ENCODE results near the gene FAH. TPM values are rescaled to one million over a fixed set of nuclear protein-coding genes. Genes with fewer than 3 reads are reported as not detected.

FAH gene
- total RNA-seq, 1 donor, result 17.7 TPM

DNA sequence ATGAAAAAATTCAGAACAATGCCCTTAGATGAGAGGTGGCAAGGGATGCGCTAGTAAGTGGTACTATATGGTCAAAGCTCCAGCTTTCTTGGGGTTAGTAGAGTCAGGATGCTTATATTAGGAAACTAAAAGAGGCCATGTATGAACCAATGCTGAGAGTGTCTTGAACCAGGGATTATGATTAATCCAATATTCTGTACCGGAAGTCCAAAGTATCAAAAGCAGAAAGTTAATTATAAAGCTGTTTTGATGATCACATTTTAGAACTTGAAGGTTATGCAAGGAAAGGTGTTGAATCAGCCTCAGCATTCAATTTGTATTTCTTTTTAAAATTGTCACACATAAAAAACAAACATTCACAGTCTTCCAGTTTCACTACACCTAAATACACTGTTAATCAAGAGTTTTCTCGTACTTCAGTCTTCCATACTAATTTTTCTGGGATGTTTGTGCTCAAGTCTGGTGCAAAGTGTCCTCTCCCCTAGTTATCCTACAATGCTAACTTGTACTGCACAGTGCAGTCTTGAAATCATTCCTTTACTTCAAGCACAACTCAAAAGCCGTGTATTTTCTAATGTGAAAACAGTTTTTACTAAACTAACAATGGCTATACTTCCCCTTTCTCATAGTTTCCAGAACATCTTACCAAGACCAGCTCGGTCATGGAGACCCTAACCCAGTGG lies 10.7 kb upstream of the FAH start:
- no peak overlapping the region for H3K4me3 ChIP-seq (ENCODE audit: insufficient read depth, low read length)
- no peak overlapping the region for H2AFZ ChIP-seq (ENCODE audit: low read length)
- H3K27ac ChIP-seq (ENCODE audit: low read depth, low read length), result no peak overlapping the region
- peaks cover 2% of the 10 kb centered on the region for H3K27me3 ChIP-seq (ENCODE audit: insufficient read depth, low read length)
- no peaks in the 10 kb centered on the region for H3K79me2 ChIP-seq (ENCODE audit: insufficient read depth, low read length)
- H3K4me2 ChIP-seq (ENCODE audit: insufficient read depth, low read length), result no peak overlapping the region
- DNase-seq (ENCODE audit: insufficient read length, low spot score, missing footprints), result no peak
- H3K9me3 ChIP-seq (ENCODE audit: low read depth, low read length), result no peaks in the 10 kb centered on the region
- no peaks in the 10 kb centered on the region for H3K36me3 ChIP-seq (ENCODE audit: insufficient read depth, low read length)
- TF ChIP-seq, protein P1, sequence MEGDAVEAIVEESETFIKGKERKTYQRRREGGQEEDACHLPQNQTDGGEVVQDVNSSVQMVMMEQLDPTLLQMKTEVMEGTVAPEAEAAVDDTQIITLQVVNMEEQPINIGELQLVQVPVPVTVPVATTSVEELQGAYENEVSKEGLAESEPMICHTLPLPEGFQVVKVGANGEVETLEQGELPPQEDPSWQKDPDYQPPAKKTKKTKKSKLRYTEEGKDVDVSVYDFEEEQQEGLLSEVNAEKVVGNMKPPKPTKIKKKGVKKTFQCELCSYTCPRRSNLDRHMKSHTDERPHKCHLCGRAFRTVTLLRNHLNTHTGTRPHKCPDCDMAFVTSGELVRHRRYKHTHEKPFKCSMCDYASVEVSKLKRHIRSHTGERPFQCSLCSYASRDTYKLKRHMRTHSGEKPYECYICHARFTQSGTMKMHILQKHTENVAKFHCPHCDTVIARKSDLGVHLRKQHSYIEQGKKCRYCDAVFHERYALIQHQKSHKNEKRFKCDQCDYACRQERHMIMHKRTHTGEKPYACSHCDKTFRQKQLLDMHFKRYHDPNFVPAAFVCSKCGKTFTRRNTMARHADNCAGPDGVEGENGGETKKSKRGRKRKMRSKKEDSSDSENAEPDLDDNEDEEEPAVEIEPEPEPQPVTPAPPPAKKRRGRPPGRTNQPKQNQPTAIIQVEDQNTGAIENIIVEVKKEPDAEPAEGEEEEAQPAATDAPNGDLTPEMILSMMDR (IDR thresholded peaks at IDR 0.05; ENCODE audit: extremely low read depth, low read depth, low read length), result no peak
- H3K4me1 ChIP-seq (ENCODE audit: insufficient read depth, low read length), result no peaks in the 10 kb centered on the region
- no peaks in the 10 kb centered on the region for H4K20me1 ChIP-seq (ENCODE audit: insufficient read depth, low read length)

DNA sequence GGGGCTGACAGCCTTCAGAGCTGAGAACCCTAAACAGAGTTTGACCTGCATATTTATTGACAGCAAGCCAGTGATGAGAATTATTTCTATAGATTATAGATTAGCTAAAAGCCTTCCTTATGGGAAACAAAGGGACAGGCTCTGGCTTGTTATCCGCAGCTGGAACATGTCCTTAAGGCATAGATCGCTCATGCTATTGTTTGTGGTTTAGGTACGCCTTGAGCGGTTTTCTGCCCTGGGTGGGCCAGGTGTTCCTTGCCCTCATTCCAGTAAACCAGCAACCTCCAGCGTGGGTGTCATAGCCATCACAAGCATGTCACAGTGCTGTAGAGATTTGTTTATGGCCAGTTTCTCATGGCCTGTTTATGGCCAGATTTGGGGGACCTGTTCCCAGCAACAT lies 10.2 kb upstream of the FAH start:
- H2AFZ ChIP-seq (ENCODE audit: low read length), result no peak overlapping the region
- DNase-seq (ENCODE audit: insufficient read length, low spot score, missing footprints), result no peak
- no peaks in the 10 kb centered on the region for H3K9me3 ChIP-seq (ENCODE audit: low read depth, low read length)
- H3K4me1 ChIP-seq (ENCODE audit: insufficient read depth, low read length), result no peaks in the 10 kb centered on the region
- H3K36me3 ChIP-seq (ENCODE audit: insufficient read depth, low read length), result no peaks in the 10 kb centered on the region
- TF ChIP-seq, protein P1 (IDR thresholded peaks at IDR 0.05; ENCODE audit: extremely low read depth, low read depth, low read length), result no peak
- H3K4me2 ChIP-seq (ENCODE audit: insufficient read depth, low read length), result no peak overlapping the region
- H3K4me3 ChIP-seq (ENCODE audit: insufficient read depth, low read length), result no peak overlapping the region
- no peaks in the 10 kb centered on the region for H4K20me1 ChIP-seq (ENCODE audit: insufficient read depth, low read length)
- H3K27ac ChIP-seq (ENCODE audit: low read depth, low read length), result no peak overlapping the region
- no peaks in the 10 kb centered on the region for H3K79me2 ChIP-seq (ENCODE audit: insufficient read depth, low read length)
- H3K27me3 ChIP-seq (ENCODE audit: insufficient read depth, low read length), result peaks cover 2% of the 10 kb centered on the region

DNA sequence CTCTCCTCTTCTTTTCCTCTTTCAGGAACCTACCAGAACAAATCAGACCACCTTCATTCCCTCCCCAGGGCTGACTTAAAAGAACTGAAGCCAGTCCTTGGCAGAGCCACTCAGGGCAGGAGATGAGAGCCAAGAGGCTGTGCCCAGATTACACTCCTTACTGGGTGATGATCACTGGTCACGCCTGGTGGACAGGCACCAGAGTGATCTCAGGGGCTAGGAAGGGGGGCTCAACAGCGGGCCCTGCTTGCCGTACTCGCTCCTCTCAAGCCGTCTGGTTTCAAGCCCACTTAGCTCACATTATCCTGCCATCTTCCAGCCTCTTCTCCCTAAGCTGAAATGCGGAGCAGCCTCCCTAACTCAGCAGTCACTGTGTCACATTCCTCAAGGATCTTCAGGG lies 1.7 kb upstream of the FAH start:
- Histone ChIP-seq H3K27me3 (ENCODE audit: insufficient read depth, low read length) (no peaks in the 10 kb centered on the region), H3K4me1 (ENCODE audit: insufficient read depth, low read length) (peaks cover 17% of the 10 kb centered on the region), H3K79me2 (ENCODE audit: insufficient read depth, low read length) (peaks cover 12% of the 10 kb centered on the region), H3K27ac (ENCODE audit: low read depth, low read length) (no peak overlapping the region), H4K20me1 (ENCODE audit: insufficient read depth, low read length) (no peaks in the 10 kb centered on the region), H3K4me3 (ENCODE audit: insufficient read depth, low read length) (no peak overlapping the region), H3K4me2 (ENCODE audit: insufficient read depth, low read length) (no peak overlapping the region), H2AFZ (ENCODE audit: low read length) (peak overlapping the region; percentile 29), H3K9me3 (ENCODE audit: low read depth, low read length) (no peaks in the 10 kb centered on the region), H3K36me3 (ENCODE audit: insufficient read depth, low read length) (no peaks in the 10 kb centered on the region)
- DNase-seq (ENCODE audit: insufficient read length, low spot score, missing footprints), result no peak
- TF ChIP-seq, protein P1 (IDR thresholded peaks at IDR 0.05; ENCODE audit: extremely low read depth, low read depth, low read length), result no peak

DNA sequence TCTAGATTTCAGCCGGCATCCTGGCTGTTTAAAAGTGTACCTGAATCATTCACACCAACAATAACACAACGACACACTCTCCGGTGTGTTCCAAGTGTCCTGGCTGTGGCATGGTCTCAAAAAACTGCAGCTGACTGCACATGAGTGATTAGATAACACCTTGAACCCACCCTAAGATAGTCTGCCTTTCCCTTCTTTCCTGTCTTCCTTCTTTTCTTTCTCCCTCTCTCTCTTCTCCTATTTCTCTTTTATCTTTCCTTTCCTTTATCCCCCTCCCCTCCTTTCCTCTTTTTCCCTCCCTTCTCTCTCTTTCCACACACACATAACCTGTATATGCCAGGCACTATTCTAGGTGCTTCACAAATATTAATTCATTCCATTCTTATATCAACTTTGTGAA lies 1.2 kb upstream of the FAH start:
- Histone ChIP-seq H3K79me2 (ENCODE audit: insufficient read depth, low read length) (peaks cover 12% of the 10 kb centered on the region), H3K36me3 (ENCODE audit: insufficient read depth, low read length) (no peaks in the 10 kb centered on the region), H3K9me3 (ENCODE audit: low read depth, low read length) (no peaks in the 10 kb centered on the region), H3K4me3 (ENCODE audit: insufficient read depth, low read length) (no peak overlapping the region), H3K4me1 (ENCODE audit: insufficient read depth, low read length) (peaks cover 17% of the 10 kb centered on the region), H3K27ac (ENCODE audit: low read depth, low read length) (no peak overlapping the region), H2AFZ (ENCODE audit: low read length) (peak overlapping the region; percentile 29), H4K20me1 (ENCODE audit: insufficient read depth, low read length) (no peaks in the 10 kb centered on the region), H3K27me3 (ENCODE audit: insufficient read depth, low read length) (no peaks in the 10 kb centered on the region), H3K4me2 (ENCODE audit: insufficient read depth, low read length) (peak overlapping the region; percentile 91)
- no peak for DNase-seq (ENCODE audit: insufficient read length, low spot score, missing footprints)
- TF ChIP-seq, protein P1 (IDR thresholded peaks at IDR 0.05; ENCODE audit: extremely low read depth, low read depth, low read length), result no peak

Measured in osteoblast (primary cell).